ENCODE results near the gene ANKRD12.

DNA sequence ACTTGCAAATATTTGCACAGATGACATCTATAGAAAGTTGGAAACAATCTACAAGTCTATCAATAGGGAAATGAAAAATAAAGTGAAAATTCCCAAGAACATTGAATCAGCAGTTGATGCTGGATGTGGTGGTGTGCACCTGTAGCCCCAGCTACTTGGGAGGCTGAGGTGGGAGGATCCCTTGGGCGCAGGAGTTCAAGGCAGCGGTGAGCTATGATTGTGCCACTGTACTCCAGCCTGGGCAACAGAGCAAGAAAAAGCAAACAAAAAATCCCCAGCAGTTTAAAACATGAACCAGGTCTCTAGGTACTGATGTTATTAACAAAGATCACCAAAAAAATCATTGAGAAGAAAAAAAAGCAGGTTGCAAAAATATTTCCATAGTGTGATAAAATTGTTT, 49.4 kb upstream of the ANKRD12 start:
- no peak for TF ChIP-seq POLR2A (IDR thresholded peaks at IDR 0.05)
- TF ChIP-seq, protein P1, sequence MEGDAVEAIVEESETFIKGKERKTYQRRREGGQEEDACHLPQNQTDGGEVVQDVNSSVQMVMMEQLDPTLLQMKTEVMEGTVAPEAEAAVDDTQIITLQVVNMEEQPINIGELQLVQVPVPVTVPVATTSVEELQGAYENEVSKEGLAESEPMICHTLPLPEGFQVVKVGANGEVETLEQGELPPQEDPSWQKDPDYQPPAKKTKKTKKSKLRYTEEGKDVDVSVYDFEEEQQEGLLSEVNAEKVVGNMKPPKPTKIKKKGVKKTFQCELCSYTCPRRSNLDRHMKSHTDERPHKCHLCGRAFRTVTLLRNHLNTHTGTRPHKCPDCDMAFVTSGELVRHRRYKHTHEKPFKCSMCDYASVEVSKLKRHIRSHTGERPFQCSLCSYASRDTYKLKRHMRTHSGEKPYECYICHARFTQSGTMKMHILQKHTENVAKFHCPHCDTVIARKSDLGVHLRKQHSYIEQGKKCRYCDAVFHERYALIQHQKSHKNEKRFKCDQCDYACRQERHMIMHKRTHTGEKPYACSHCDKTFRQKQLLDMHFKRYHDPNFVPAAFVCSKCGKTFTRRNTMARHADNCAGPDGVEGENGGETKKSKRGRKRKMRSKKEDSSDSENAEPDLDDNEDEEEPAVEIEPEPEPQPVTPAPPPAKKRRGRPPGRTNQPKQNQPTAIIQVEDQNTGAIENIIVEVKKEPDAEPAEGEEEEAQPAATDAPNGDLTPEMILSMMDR (IDR thresholded peaks at IDR 0.05) = no peak
